ENCODE measurements around the gene PAK5.

DNA sequence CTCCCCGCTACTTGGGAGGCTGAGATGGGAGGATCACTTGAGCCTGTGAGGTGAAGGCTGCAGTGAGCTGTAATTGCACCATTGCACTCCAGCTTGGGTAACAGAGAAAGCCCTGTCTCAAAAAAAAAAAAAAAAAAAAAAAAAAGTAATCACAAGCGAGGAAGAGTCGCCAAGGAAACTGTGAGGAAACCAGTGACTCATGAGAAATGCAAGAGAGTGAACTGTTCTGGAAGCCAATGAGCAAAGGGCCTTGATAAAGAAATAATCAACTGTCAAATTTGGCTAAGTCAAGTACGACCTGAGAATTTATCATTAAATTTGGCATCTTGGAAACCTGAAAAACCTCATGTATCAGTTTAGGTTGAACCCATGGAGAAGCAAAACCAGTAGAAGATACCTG, 340.6 kb downstream of the PAK5 start:
- TF ChIP-seq, protein P1, sequence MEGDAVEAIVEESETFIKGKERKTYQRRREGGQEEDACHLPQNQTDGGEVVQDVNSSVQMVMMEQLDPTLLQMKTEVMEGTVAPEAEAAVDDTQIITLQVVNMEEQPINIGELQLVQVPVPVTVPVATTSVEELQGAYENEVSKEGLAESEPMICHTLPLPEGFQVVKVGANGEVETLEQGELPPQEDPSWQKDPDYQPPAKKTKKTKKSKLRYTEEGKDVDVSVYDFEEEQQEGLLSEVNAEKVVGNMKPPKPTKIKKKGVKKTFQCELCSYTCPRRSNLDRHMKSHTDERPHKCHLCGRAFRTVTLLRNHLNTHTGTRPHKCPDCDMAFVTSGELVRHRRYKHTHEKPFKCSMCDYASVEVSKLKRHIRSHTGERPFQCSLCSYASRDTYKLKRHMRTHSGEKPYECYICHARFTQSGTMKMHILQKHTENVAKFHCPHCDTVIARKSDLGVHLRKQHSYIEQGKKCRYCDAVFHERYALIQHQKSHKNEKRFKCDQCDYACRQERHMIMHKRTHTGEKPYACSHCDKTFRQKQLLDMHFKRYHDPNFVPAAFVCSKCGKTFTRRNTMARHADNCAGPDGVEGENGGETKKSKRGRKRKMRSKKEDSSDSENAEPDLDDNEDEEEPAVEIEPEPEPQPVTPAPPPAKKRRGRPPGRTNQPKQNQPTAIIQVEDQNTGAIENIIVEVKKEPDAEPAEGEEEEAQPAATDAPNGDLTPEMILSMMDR (IDR thresholded peaks at IDR 0.05; ENCODE audit: low read length), result no peak
- TF ChIP-seq EZH2 (optimal IDR thresholded peaks at IDR 0.05; ENCODE audit: low read depth, low read length) (no peak), EZH2phosphoT487 (IDR thresholded peaks at IDR 0.05; ENCODE audit: low read length) (no peak)
